H9 (cell line): ENCODE results near the gene IFIT1. TPM values are rescaled to one million over a fixed set of nuclear protein-coding genes. Genes with fewer than 3 reads are reported as not detected.

ENCODE experiments used
- DNase-seq: peaks from one replicate; pipeline ENCODE4 v3.0.0-alpha.2; 2017
- H2AFZ ChIP-seq: one replicate; pipeline ENCODE4 v1.6.1; 2013; ENCODE audit warnings: mild to moderate bottlenecking, low read length, control low read depth, moderate library complexity
- H2AK5ac ChIP-seq: 2 replicates; pipeline ENCODE4 v1.6.1; 2013; ENCODE audit warnings: low read length, control low read depth, mixed read lengths; ENCODE audit not compliant: insufficient read length
- H2BK120ac ChIP-seq: one replicate; pipeline ENCODE4 v1.6.1; 2013; ENCODE audit warnings: low read depth, mild to moderate bottlenecking, low read length, control low read depth, inconsistent platforms; ENCODE audit not compliant: poor library complexity, severe bottlenecking
- H2BK12ac ChIP-seq: 2 replicates; pipeline ENCODE4 v1.6.1; 2013; ENCODE audit warnings: low read length, control low read depth, mixed read lengths, low read depth; ENCODE audit not compliant: insufficient read length
- H2BK15ac ChIP-seq: 2 replicates; pipeline ENCODE4 v1.6.1; 2013; ENCODE audit warnings: low read depth, low read length, control low read depth
- H2BK20ac ChIP-seq: one replicate; pipeline ENCODE4 v1.6.1; 2013; ENCODE audit warnings: low read depth, mild to moderate bottlenecking, low read length, control low read depth, inconsistent platforms; ENCODE audit not compliant: poor library complexity, severe bottlenecking
- H2BK5ac ChIP-seq: 2 replicates; pipeline ENCODE4 v1.6.1; 2013; ENCODE audit warnings: low read length, control low read depth, mixed read lengths; ENCODE audit not compliant: insufficient read length
- H3K14ac ChIP-seq: 2 replicates; pipeline ENCODE4 v1.6.1; 2013; ENCODE audit warnings: low read length, control low read depth; ENCODE audit not compliant: insufficient read depth
- H3K18ac ChIP-seq: 2 replicates; pipeline ENCODE4 v1.6.1; 2013; ENCODE audit warnings: low read depth, mild to moderate bottlenecking, mixed read lengths, low read length, control low read depth; ENCODE audit not compliant: insufficient read length
- H3K23ac ChIP-seq: 2 replicates; pipeline ENCODE4 v1.6.1; 2013; ENCODE audit warnings: low read length, control low read depth, mixed read lengths, low read depth; ENCODE audit not compliant: insufficient read length
- H3K23me2 ChIP-seq: 2 replicates; pipeline ENCODE4 v1.6.1; 2013; ENCODE audit warnings: low read depth, mild to moderate bottlenecking, mixed read lengths, low read length, control low read depth; ENCODE audit not compliant: insufficient read length, poor library complexity, severe bottlenecking
- H3K27ac ChIP-seq: 2 replicates; pipeline ENCODE4 v1.5.1; 2013; ENCODE audit warnings: low read length, control low read depth, mixed read lengths, low read depth; ENCODE audit not compliant: insufficient read length
- H3K27me3 ChIP-seq: 2 replicates; pipeline ENCODE4 v1.6.1; 2013; ENCODE audit warnings: low read length, control low read depth, inconsistent platforms; ENCODE audit not compliant: insufficient read depth
- H3K4ac ChIP-seq: 2 replicates; pipeline ENCODE4 v1.6.1; 2013; ENCODE audit warnings: low read depth, mild to moderate bottlenecking, control low read depth, inconsistent platforms, low read length, moderate library complexity
- H3K4me1 ChIP-seq: 2 replicates; pipeline ENCODE4 v1.6.1; 2013; ENCODE audit warnings: low read length, control low read depth, inconsistent platforms; ENCODE audit not compliant: insufficient read depth
- H3K4me2 ChIP-seq: 2 replicates; pipeline ENCODE4 v1.6.1; 2013; ENCODE audit warnings: low read length, control low read depth, mixed read lengths; ENCODE audit not compliant: insufficient read length, insufficient read depth
- H3K56ac ChIP-seq: 2 replicates; pipeline ENCODE4 v1.6.1; 2013; ENCODE audit warnings: low read depth, mild to moderate bottlenecking, mixed read lengths, low read length, control low read depth; ENCODE audit not compliant: insufficient read length
- H3K79me1 ChIP-seq: 2 replicates; pipeline ENCODE4 v1.6.1; 2013; ENCODE audit warnings: low read depth, mild to moderate bottlenecking, moderate library complexity, low read length, control low read depth, inconsistent platforms; ENCODE audit not compliant: insufficient read depth, poor library complexity, severe bottlenecking
- H3K79me2 ChIP-seq: 2 replicates; pipeline ENCODE4 v1.6.1; 2013; ENCODE audit warnings: low read length, control low read depth, inconsistent platforms; ENCODE audit not compliant: insufficient read depth
- H3K9ac ChIP-seq: 2 replicates; pipeline ENCODE4 v1.6.1; 2013; ENCODE audit warnings: low read length, control low read depth, mixed read lengths; ENCODE audit not compliant: insufficient read length; ENCODE audit errors: extremely low read depth
- H3K9me3 ChIP-seq: one replicate; pipeline ENCODE4 v1.6.1; 2013; ENCODE audit warnings: low read depth, low read length, inconsistent platforms; ENCODE audit not compliant: control insufficient read depth
- H3T11ph ChIP-seq: one replicate; pipeline ENCODE4 v1.6.1; 2013; ENCODE audit warnings: mild to moderate bottlenecking, low read length, control low read depth, inconsistent platforms
- H4K20me1 ChIP-seq: one replicate; pipeline ENCODE4 v1.6.1; 2013; ENCODE audit not compliant: control insufficient read depth, insufficient read length, insufficient read depth
- H4K5ac ChIP-seq: 2 replicates; pipeline ENCODE4 v1.6.1; 2013; ENCODE audit warnings: low read depth, mild to moderate bottlenecking, mixed read lengths, low read length, control low read depth; ENCODE audit not compliant: insufficient read length
- H4K8ac ChIP-seq: replicated peaks from 2 replicates; pipeline ENCODE4 v1.6.1; 2013; ENCODE audit warnings: low read length, control low read depth, mixed read lengths, low read depth; ENCODE audit not compliant: insufficient read length
- H4K91ac ChIP-seq: 2 replicates; pipeline ENCODE4 v1.6.1; 2013; ENCODE audit warnings: low read depth, mild to moderate bottlenecking, moderate library complexity, mixed read lengths, low read length, control low read depth; ENCODE audit not compliant: insufficient read length
- H3K27ac Mint-ChIP-seq, 3 experiments: 2 replicates in 2 of 3; 3 replicates in 1 of 3; pipeline ENCODE4 v1.8.0; 2020 to 2021; ENCODE audit warnings: mixed read lengths in 3 of 3, mild to moderate bottlenecking in 1 of 3, moderate library complexity in 1 of 3
- H3K27me3 Mint-ChIP-seq: 2 replicates; pipeline ENCODE4 v1.8.0; 2021; ENCODE audit warnings: low read depth, mild to moderate bottlenecking, moderate library complexity, mixed read lengths
- H3K36me3 Mint-ChIP-seq, 3 experiments: 2 replicates in 2 of 3; 3 replicates in 1 of 3; pipeline ENCODE4 v1.8.0; 2020 to 2021; ENCODE audit warnings: low read depth in 3 of 3, mixed read lengths in 3 of 3; ENCODE audit not compliant: insufficient read depth in 1 of 3
- H3K4me1 Mint-ChIP-seq, 2 experiments: 2 replicates each; pipeline ENCODE4 v1.8.0; 2020; ENCODE audit warnings: mixed read lengths in 2 of 2
- H3K4me3 Mint-ChIP-seq, 2 experiments: 2 replicates in 1 of 2; 3 replicates in 1 of 2; pipeline ENCODE4 v1.8.0; 2020 to 2021; ENCODE audit warnings: mild to moderate bottlenecking in 2 of 2, mixed read lengths in 2 of 2, moderate library complexity in 1 of 2
- H3K9me3 Mint-ChIP-seq, 2 experiments: 2 replicates in 1 of 2; 3 replicates in 1 of 2; pipeline ENCODE4 v1.8.0; 2020; ENCODE audit warnings: mild to moderate bottlenecking in 2 of 2, mixed read lengths in 2 of 2, moderate library complexity in 1 of 2
- WGBS: extraction: QIAGEN DNeasy Blood & Tissue Kit; methylation state at CpG from one replicate; pipeline ENCODE4 v1.1.7; 2013; ENCODE audit warnings: missing lambda C conversion rate, low lambda C conversion rate, mixed read lengths; ENCODE audit not compliant: insufficient read length; ENCODE audit errors: extremely low coverage; 5-methylcytosine and 5-hydroxymethylcytosine counted together
- total RNA-seq: library from RNA; stranded (reverse); gene quantifications from 2 replicates; pipeline ENCODE4 v1.2.1, GENCODE V29; 2021
- TF ChIP-seq, protein P1 (sequence below): fragments of 200-600 bp; sonication (generic); conservative IDR thresholded peaks from 3 replicates; pipeline ENCODE4 v1.8.0; 2021; ENCODE audit warnings: antibody characterized with exemption, mild to moderate bottlenecking

The IFIT1 gene
- total RNA-seq, 1 experiment from 2014 or later: 1.2 TPM

GRCh38 chr10:89438525-89438924 is 46.1 kb downstream of the IFIT1 start:
- H3K4me3 Mint-ChIP-seq: no peak overlapping the region

More at GRCh38 chr10:89438525-89438924, 46.1 kb downstream of the IFIT1 start:
- H2BK12ac ChIP-seq: no peak overlapping the region
- no peak overlapping the region for H3K4me2 ChIP-seq
- no peaks in the 10 kb centered on the region for H4K20me1 ChIP-seq
- H3K27ac ChIP-seq: no peak overlapping the region
- no CpG with 5 or more reads among the region's 4 CpGs for WGBS
- no peak overlapping the region for H4K5ac ChIP-seq
- no peak overlapping the region for H4K91ac ChIP-seq
- H3K56ac ChIP-seq: no peak overlapping the region
- H2BK20ac ChIP-seq: no peak overlapping the region
- no peaks in the 10 kb centered on the region for H3K27me3 Mint-ChIP-seq
- no peaks in the 10 kb centered on the region for H3K79me1 ChIP-seq
- H3K9ac ChIP-seq: no peak overlapping the region
- no peak overlapping the region for H3K18ac ChIP-seq
- no peak overlapping the region for H3K14ac ChIP-seq
- no peaks in the 10 kb centered on the region for H3K23me2 ChIP-seq
- no peaks in the 10 kb centered on the region for H3K27me3 ChIP-seq
- H4K8ac ChIP-seq: no peak overlapping the region
- H3K23ac ChIP-seq: no peak overlapping the region
- H3K9me3 Mint-ChIP-seq: no peaks in the 10 kb centered on the region
- H3K4me1 Mint-ChIP-seq: peaks cover 0 to 12% of the 10 kb centered on the region in 2 experiments; a peak in 2 of 4 replicates
- no peak overlapping the region for H2AFZ ChIP-seq
- no peaks in the 10 kb centered on the region for H3K9me3 ChIP-seq
- DNase-seq: no peak
- H2BK5ac ChIP-seq: no peak overlapping the region
- 0 out of 7 replicates have a peak, but pooled peaks cover 0 to under 1% (median 0%) of the 10 kb centered on the region in 3 experiments for H3K36me3 Mint-ChIP-seq
- H3K4ac ChIP-seq: no peak overlapping the region
- H3K79me2 ChIP-seq: no peaks in the 10 kb centered on the region
- no peak overlapping the region for H2AK5ac ChIP-seq
- TF ChIP-seq, protein P1, sequence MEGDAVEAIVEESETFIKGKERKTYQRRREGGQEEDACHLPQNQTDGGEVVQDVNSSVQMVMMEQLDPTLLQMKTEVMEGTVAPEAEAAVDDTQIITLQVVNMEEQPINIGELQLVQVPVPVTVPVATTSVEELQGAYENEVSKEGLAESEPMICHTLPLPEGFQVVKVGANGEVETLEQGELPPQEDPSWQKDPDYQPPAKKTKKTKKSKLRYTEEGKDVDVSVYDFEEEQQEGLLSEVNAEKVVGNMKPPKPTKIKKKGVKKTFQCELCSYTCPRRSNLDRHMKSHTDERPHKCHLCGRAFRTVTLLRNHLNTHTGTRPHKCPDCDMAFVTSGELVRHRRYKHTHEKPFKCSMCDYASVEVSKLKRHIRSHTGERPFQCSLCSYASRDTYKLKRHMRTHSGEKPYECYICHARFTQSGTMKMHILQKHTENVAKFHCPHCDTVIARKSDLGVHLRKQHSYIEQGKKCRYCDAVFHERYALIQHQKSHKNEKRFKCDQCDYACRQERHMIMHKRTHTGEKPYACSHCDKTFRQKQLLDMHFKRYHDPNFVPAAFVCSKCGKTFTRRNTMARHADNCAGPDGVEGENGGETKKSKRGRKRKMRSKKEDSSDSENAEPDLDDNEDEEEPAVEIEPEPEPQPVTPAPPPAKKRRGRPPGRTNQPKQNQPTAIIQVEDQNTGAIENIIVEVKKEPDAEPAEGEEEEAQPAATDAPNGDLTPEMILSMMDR: no peak
- no peak overlapping the region for H3T11ph ChIP-seq
- H3K27ac Mint-ChIP-seq: peak overlapping the region in 1 of 3 experiments; percentile 30; a peak in 1 of 7 replicates
- no peaks in the 10 kb centered on the region for H3K4me1 ChIP-seq
- no peak overlapping the region for H2BK15ac ChIP-seq
- H2BK120ac ChIP-seq: no peak overlapping the region
